Muscle layer of colon (tissue), 2 donors: ENCODE data around the gene GPN3.

Source experiments
- H3K27ac ChIP-seq: one replicate; pipeline ENCODE4 v1.7.0; 2013; ENCODE audit warnings: low read depth, mild to moderate bottlenecking, low read length, moderate library complexity
- H3K27me3 ChIP-seq, 2 donors: one replicate each; pipeline ENCODE4 v1.7.0; 2013; ENCODE audit warnings: low read length in 2 of 2, mild to moderate bottlenecking in 2 of 2; ENCODE audit not compliant: insufficient read depth in 2 of 2, control insufficient read depth in 1 of 2
- H3K36me3 ChIP-seq: one replicate; pipeline ENCODE4 v1.7.0; 2013; ENCODE audit warnings: mild to moderate bottlenecking, low read length; ENCODE audit not compliant: insufficient read depth
- H3K4me1 ChIP-seq: one replicate; pipeline ENCODE4 v1.7.0; 2013; ENCODE audit warnings: mild to moderate bottlenecking, low read length; ENCODE audit not compliant: insufficient read depth
- H3K4me3 ChIP-seq, 2 donors: one replicate each; pipeline ENCODE4 v1.7.0; 2013; ENCODE audit warnings: low read length in 2 of 2, low read depth in 1 of 2, mild to moderate bottlenecking in 1 of 2, moderate library complexity in 1 of 2
- H3K9ac ChIP-seq: one replicate; pipeline ENCODE4 v1.7.0; 2013; ENCODE audit warnings: low read length
- H3K9me3 ChIP-seq: one replicate; pipeline ENCODE4 v1.7.0; 2013; ENCODE audit warnings: mild to moderate bottlenecking, low read length
- donor health status: abdominal sarcoma.
- donor health status: Adenocarcinoma of cecum.

The GPN3 gene

DNA sequence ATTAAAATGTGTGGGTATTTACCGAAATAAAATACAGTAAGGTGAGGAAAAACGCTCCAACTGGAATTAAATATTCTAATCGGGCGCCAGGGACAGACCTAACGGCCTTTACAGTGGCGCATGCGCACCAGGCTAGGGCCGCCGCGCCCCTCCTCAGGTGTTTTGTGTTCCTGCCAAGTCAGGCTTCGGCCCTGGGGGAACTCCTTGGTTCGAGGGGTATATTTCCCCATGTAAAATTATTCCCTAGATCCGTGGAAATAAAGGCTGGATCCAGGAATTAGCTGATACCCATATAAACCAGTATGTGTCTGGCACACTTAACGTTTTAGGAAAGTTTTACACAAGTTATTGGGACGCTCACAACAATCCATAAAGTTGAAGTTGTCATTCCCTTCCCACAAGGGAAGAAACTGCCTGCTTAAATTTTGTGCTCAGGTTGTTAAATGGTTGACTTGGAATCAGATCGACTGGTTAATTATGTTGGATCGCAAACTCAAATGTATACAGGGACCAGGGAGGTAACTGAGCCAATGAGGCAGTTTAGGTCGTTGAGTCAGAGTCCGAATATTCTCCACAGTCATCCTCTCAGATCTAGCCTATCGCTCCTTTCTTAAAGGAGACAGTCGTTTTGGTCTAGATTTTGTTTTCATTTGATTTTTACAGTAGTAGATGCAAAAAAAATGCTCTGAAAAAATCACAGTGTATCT lies 63.9 kb downstream of the GPN3 start:
- H3K27ac ChIP-seq, result peak overlapping the region; percentile 74
- no peaks in the 10 kb centered on the region for H3K27me3 ChIP-seq
- peak overlapping the region; percentile 76 to 88 for H3K4me3 ChIP-seq
- H3K9me3 ChIP-seq, result no peaks in the 10 kb centered on the region
- H3K4me1 ChIP-seq, result peaks cover 14% of the 10 kb centered on the region
- H3K9ac ChIP-seq, result peak overlapping the region; percentile 98
- peaks cover 13% of the 10 kb centered on the region for H3K36me3 ChIP-seq

- H3K4me3 ChIP-seq, result peak within 1 kb of the TSS; percentile 76 to 88
- peak within 1 kb of the TSS; percentile 74 for H3K27ac ChIP-seq
- H3K9me3 ChIP-seq, result no peaks in the 10 kb centered on the region
- H3K9ac ChIP-seq, result peak within 1 kb of the TSS; percentile 98
- H3K4me1 ChIP-seq, result peaks cover 14% of the 10 kb centered on the region
- no peaks in the 10 kb centered on the region for H3K27me3 ChIP-seq
- H3K36me3 ChIP-seq, result peaks cover 13% of the 10 kb centered on the region
Observed at GRCh38 chr12:110403146-110403975, 64.7 kb downstream of the GPN3 start, which contains the start of gene ANAPC7. Gene ANAPC7, minus strand, starts transcription at chr12:110403708. Its CDS starts 81 bp downstream, at chr12:110403627.
